GM19240 (cell line): ENCODE results near the gene EEF1A2.

Experiments used
- DNase-seq: peaks from one replicate; pipeline ENCODE4 v3.0.0; 2011; ENCODE audit warnings: low spot score; ENCODE audit not compliant: insufficient read length

The EEF1A2 gene

DNA sequence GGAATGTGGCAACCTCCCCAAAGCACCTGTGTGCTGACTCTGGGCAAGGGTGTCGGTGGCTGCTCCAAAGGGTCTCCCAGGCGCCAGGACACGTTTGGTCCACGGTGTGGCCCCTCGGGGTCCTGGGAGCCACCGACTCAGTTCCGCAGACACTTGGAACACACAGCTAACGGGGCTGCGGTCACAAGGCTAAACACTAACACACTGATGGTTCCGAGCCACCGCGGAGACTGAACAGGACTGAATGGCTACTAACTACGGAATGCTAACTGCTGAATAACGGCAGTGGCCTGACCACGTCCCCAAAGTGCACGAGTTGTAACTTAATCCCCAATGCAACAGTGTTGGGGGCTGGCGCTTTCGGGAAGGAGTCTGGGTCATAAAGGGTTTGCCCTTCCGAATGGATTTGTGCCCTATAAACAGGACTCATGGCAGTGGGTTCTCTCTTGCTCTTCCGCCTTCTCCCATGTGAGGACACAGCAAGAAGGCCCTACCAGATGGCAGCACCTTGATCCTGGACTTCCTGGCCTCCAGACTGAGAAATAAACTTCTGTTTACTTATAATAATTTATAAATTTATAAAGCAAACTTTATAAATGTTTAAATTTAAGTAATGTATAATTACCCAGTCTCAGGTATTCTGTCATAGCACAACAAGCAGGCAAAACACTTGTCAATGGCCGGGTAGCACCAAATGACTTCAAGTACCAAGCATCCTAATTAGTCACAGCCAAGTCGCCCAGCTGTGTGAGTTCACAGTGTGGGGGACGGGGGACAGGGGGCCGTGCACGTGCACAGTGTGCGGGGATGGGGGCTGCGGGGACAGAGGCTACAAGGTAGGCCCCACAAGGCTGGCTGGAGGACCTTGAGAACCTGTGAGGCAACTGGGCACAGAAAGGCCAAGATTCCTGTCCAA, 2.3 kb upstream of the EEF1A2 start:
- no peak for DNase-seq

GRCh38 chr20:63500151-63500901, 1.4 kb upstream of the EEF1A2 start:
- DNase-seq, result no peak

- no peak for DNase-seq
These were observed 571 bp upstream of the EEF1A2 start for GRCh38 chr20:63499338-63499969.

DNA sequence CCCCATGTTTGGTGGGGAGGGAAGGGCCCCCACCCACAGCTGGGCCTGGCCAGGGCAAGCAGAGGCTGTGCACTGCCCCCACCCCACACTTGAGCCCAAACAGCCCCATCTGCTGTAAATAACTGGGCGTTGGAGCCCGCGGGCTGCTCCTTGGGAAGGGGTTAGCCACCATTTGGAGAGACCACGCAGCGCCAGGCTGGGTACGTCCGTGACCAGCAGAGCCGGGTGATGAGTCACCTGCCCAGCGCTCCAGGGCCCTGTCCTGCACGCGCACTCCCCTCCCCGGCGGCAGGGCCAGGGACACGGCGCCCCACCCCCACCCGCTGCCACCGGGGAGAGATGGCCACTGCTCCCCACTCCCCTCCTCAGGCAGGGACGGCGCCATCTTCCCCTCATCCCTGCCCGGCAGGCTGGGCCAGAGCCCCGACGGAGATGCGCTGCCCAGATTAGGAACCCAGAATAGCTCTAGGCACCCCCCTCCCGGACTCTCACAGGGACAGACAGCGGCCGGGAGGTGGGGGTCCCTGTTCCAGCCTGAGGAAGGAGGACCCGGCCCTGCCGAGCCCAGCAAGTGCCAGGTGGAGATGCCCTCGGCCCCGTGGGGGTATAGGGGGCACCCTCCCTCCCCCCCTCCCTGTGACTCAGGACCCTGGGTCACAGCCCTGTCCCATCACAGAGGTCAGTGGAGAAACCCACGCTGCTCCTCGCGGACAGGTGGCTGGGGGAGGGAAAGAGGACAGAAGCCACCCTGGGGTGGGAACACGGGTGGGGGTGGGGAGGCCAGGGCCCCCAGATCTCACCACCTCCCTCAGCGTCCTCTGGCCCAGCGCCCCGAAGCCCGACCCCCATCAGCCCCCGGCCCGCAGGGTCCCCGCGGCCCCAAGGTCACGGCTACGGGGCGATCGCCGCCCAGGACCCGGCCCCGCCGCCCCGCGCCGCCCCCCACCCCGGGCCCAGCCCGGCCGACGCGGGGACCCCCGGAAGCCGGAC, 642 bp downstream of the EEF1A2 start:
- DNase-seq, result no peak

GRCh38 chr20:63497138-63497945, 1.5 kb downstream of the EEF1A2 start:
- DNase-seq, result no peak

DNA sequence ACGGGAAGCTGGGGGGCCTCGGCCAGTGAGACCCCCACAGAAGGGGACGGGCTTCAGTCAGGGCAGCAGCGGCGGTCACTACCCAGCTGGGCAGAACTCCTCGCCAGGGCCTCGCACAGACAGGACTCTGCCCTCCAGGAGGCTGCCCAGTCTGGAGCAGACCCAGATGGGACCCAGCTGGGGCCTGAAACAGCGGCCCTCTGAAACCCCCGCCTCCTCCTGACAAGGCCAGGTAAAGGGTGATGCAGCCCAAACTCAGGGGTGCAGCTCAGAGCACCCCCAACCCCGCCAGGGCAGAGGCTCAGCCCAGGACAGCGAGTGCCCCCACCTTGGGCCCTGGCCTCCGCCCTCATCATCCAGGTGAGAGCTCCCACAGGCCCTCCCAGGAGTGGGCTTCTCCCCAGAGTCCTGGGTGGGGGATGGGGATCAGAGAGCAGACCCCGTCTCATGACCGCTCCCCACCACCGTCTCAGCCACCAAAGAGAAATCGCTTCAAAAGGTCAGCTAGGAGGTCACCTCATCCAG, 2.2 kb downstream of the EEF1A2 start:
- no peak for DNase-seq

- peak; percentile 90 for DNase-seq
These were observed 2.9 kb downstream of the EEF1A2 start for GRCh38 chr20:63495741-63496595.

GRCh38 chr20:63495167-63495720, 3.6 kb downstream of the EEF1A2 start:
- DNase-seq, result no peak

DNA sequence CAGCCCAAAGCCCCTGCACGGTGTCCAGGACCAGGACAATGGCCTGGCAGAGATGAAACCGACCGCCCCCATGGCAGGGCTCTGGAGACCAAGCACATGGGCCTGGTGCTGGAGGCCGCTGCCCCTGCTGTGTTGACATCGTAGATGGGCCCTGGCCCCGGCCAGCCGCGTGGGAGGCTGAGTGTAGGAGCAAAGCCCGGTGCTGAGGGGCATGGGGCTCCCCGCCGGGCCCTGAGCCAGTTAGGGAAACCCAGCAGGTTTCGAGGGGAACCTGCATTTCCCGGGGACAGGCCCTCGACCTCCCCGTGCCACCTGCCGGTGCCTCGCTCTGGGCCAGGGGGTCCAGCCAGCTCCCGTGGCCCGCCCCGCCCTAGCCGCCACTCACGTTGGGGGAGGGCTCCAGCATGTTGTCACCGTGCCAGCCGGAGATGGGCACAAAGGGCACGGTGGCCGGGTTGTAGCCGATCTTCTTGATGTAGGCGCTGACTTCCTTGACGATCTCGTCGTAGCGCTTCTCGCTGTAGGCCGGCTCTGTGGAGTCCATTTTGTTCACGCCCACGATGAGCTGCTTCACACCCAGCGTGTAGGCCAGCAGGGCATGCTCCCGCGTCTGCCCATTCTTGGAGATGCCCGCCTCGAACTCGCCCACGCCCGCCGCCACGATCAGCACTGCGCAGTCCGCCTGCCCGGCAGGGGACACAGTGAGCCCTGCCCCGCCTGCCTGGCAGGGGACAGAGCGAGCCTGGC, 4.3 kb downstream of the EEF1A2 start:
- DNase-seq, result no peak

- no peak for DNase-seq
These were observed 4.8 kb downstream of the EEF1A2 start for GRCh38 chr20:63494084-63494419.

DNA sequence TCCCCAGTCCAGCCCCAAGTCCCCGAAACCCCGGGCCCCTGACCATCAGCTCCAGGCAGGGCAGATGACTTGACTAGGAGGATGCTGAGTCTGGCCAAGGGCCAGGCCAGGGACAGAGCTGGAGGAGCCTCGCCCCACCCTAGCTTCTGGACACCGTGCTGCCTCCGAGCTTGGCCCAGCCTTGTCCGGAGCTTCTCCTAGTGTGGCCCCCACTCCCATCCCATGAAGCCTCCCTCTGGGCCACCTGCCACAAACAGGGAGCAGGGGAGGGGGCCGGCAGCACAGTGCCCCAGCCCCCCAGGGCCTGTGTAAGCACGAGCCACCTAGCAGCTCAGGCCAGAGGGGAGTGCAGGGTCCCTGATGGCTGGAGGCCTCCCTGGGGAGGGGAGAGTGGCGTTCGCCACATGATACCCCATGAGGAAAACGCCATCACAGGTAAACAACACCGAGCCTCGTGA, 5.3 kb downstream of the EEF1A2 start:
- DNase-seq, result no peak

DNA sequence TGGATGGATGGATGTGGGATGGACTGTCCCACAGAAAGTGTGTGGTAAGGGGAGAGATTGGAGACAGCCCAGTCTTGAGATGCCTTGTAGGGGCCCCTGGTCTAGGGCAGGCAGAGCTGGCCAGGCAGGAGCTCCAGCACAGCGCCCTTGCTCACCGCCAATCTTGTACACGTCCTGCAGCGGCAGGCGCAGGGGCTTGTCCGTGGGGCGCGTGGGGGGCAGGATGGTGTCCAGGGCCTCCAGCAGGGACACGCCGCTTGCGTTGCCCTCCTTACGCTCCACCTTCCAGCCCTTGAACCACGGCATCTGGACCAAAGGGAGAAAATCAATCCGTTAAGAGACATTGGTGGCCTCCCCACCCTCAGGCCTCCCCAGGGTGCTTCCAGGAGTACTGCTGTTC, 5.9 kb downstream of the EEF1A2 start:
- no peak for DNase-seq

DNA sequence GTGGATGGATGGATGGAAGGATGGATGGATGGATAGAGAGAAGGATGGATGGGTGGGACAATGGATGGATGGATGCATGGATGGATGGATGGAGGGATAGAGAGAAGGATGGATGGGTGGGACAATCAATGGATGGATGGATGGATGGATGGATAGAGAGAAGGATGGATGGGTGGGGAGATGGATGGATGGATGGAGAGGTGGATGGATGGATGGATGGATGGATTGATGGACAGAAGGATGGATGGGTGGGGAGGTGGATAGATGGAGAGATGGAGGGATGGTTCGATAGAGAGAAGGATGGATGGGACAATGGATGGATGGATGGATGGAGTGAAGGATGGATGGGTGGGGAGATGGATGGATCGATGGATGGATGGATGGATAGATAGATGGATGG, 6.4 kb downstream of the EEF1A2 start:
- DNase-seq, result no peak

- DNase-seq, result no peak
These were observed 7.2 kb downstream of the EEF1A2 start for GRCh38 chr20:63491635-63492230.

GRCh38 chr20:63491078-63491477, 7.8 kb downstream of the EEF1A2 start:
- DNase-seq, result no peak

- DNase-seq, result no peak
These were observed 8.5 kb downstream of the EEF1A2 start for GRCh38 chr20:63490416-63490815.
